OCI-LY7 (cell line): ENCODE measurements around the gene DAB1. TPM values are rescaled to one million over a fixed set of nuclear protein-coding genes. Genes with fewer than 3 reads are reported as not detected.

Experiments
- BruUV-seq: library from RNA; stranded (reverse); fragments of 400-500 nt; replicated peaks from 2 replicates; lab custom pipeline; 2021; lab: Mats Ljungman, UMichigan
- CTCF ChIA-PET: fragments of 300-600 bp; sonication (Branson Sonifier 250); formaldehyde crosslinking; loops from one replicate; lab custom pipeline; 2022; ENCODE audit warnings: antibody characterized with exemption; ENCODE audit not compliant: unreplicated experiment; lab: Charles Lee
- POLR2A ChIA-PET: fragments of 300-600 bp; sonication (Branson Sonifier 250); formaldehyde crosslinking; loops from one replicate; lab custom pipeline; 2022; ENCODE audit warnings: antibody characterized with exemption; lab: Charles Lee
- DNase-seq: peaks from one replicate; pipeline ENCODE4 v3.0.0-alpha.2; 2015; ENCODE audit warnings: low spot score
- H2AFZ ChIP-seq: fragments of 200-600 bp; sonication (generic), shearing (Covaris generic); 2 replicates; pipeline ENCODE4 v1.6.1; 2014; ENCODE audit warnings: mild to moderate bottlenecking, antibody characterized with exemption, low read length, moderate library complexity
- H3K27ac ChIP-seq: fragments of 200-600 bp; sonication (generic); 2 replicates; pipeline ENCODE4 v1.5.1; 2014; ENCODE audit warnings: mixed run types, low read depth, mild to moderate bottlenecking, moderate library complexity, low read length, inconsistent platforms; ENCODE audit not compliant: poor library complexity, severe bottlenecking
- H3K36me3 ChIP-seq: fragments of 200-600 bp; sonication (generic); 2 replicates; pipeline ENCODE4 v1.6.1; 2014; ENCODE audit warnings: mild to moderate bottlenecking, antibody characterized with exemption, low read length, moderate library complexity, mixed read lengths; ENCODE audit not compliant: insufficient read depth
- H3K4me1 ChIP-seq: fragments of 200-600 bp; sonication (generic); 2 replicates; pipeline ENCODE4 v1.5.1; 2014; ENCODE audit warnings: mild to moderate bottlenecking, low read length; ENCODE audit not compliant: insufficient read depth, poor library complexity, severe bottlenecking
- H3K4me2 ChIP-seq: fragments of 200-600 bp; sonication (generic); 2 replicates; pipeline ENCODE4 v1.6.1; 2014; ENCODE audit warnings: mild to moderate bottlenecking, low read length
- H3K4me3 ChIP-seq: fragments of 200-600 bp; sonication (generic); 2 replicates; pipeline ENCODE4 v1.5.1; 2014; ENCODE audit warnings: mild to moderate bottlenecking, low read depth, low read length; ENCODE audit not compliant: poor library complexity, severe bottlenecking
- H3K79me2 ChIP-seq: fragments of 200-600 bp; sonication (generic); 2 replicates; pipeline ENCODE4 v1.6.1; 2016; ENCODE audit warnings: low read depth, mild to moderate bottlenecking, low read length, moderate library complexity, mixed read lengths; ENCODE audit not compliant: insufficient read depth
- H3K9me2 ChIP-seq: fragments of 200-600 bp; sonication (generic); 2 replicates; pipeline ENCODE4 v1.6.1; 2016; ENCODE audit warnings: mild to moderate bottlenecking, low read length, mixed read lengths; ENCODE audit not compliant: insufficient read depth
- H3K9me3 ChIP-seq: fragments of 200-600 bp; sonication (generic); 2 replicates; pipeline ENCODE4 v1.6.1; 2014; ENCODE audit warnings: mild to moderate bottlenecking, mixed run types, low read length, mixed read lengths
- H4K20me1 ChIP-seq: fragments of 200-600 bp; sonication (generic); 2 replicates; pipeline ENCODE4 v1.6.1; 2014; ENCODE audit warnings: mild to moderate bottlenecking, antibody characterized with exemption, low read length, moderate library complexity, mixed read lengths; ENCODE audit not compliant: insufficient read depth
- CTCF ChIP-seq: fragments of 200-600 bp; sonication (generic); conservative IDR thresholded peaks from 2 replicates; pipeline ENCODE4 v1.5.1; 2014; ENCODE audit warnings: mild to moderate bottlenecking, antibody characterized with exemption, low read length, moderate library complexity, mixed read lengths
- EZH2phosphoT487 ChIP-seq: fragments of 200-600 bp; sonication (generic); IDR thresholded peaks from 2 replicates; pipeline ENCODE4 v1.6.1; 2018; ENCODE audit warnings: low read depth, borderline replicate concordance, mild to moderate bottlenecking, mixed run types, antibody characterized with exemption, low read length, moderate library complexity, mixed read lengths
- intact Hi-C: fragments of 100-400 bp; cut with micrococcal nuclease; formaldehyde crosslinking; loops from one replicate; pipeline ENCODE4 v1.10.0; 2022; ENCODE audit not compliant: unreplicated experiment
- total RNA-seq, 2 experiments: library from RNA; depleted of rRNA in 1 of 2; stranded (reverse); fragments of >200 nt in 1 of 2; shearing (Covaris generic) in 1 of 2; gene quantifications; 2 replicates each; pipeline ENCODE4 v1.2.3, GENCODE V29; 2014 to 2022

The DAB1 gene
- total RNA-seq, 2 experiments from 2014 or later = not detected

- Histone ChIP-seq H3K27ac (no peak overlapping the region), H3K9me2 (no peaks in the 10 kb centered on the region), H3K9me3 (no peaks in the 10 kb centered on the region), H3K36me3 (no peaks in the 10 kb centered on the region), H3K79me2 (no peaks in the 10 kb centered on the region), H3K4me3 (no peak overlapping the region), H4K20me1 (no peaks in the 10 kb centered on the region), H3K4me2 (no peak overlapping the region), H2AFZ (no peak overlapping the region), H3K4me1 (no peaks in the 10 kb centered on the region)
- CTCF ChIA-PET = no interaction called here
- POLR2A ChIA-PET = interaction anchor here (0.7 to 1.4 kb wide), 2 partner anchors 11 to 237 kb away, joined by 3 to 5 read pairs; no protein-coding TSS in a partner anchor
- no peak for TF ChIP-seq CTCF
- no peak for TF ChIP-seq EZH2phosphoT487
- no TSS peak for BruUV-seq
- no peak for DNase-seq
- intact Hi-C loops = no loop called here
Observed at GRCh38 chr1:57289781-57290180, 134.1 kb downstream of the DAB1 start.

GRCh38 chr1:57285992-57286391 lies 137.9 kb downstream of the DAB1 start:
- Histone ChIP-seq H3K4me2 (no peak overlapping the region), H2AFZ (no peak overlapping the region), H3K4me3 (no peak overlapping the region), H4K20me1 (no peaks in the 10 kb centered on the region), H3K36me3 (no peaks in the 10 kb centered on the region), H3K9me2 (no peaks in the 10 kb centered on the region), H3K27ac (no peak overlapping the region), H3K9me3 (no peaks in the 10 kb centered on the region), H3K4me1 (no peaks in the 10 kb centered on the region), H3K79me2 (no peaks in the 10 kb centered on the region)
- TF ChIP-seq EZH2phosphoT487 (no peak), CTCF (no peak)
- ChIA-PET CTCF (no interaction called here), POLR2A (no interaction called here)
- no peak for DNase-seq
- intact Hi-C loops = no loop called here
- BruUV-seq = no TSS peak

- H3K79me2 ChIP-seq = no peaks in the 10 kb centered on the region
- intact Hi-C loops = no loop called here
- H3K4me3 ChIP-seq = no peak overlapping the region
- TF ChIP-seq CTCF (no peak), EZH2phosphoT487 (no peak)
- H3K9me3 ChIP-seq = no peaks in the 10 kb centered on the region
- no peak for DNase-seq
- H2AFZ ChIP-seq = no peak overlapping the region
- no peaks in the 10 kb centered on the region for H3K9me2 ChIP-seq
- no peaks in the 10 kb centered on the region for H3K4me1 ChIP-seq
- CTCF ChIA-PET = no interaction called here
- no peaks in the 10 kb centered on the region for H3K36me3 ChIP-seq
- no peak overlapping the region for H3K4me2 ChIP-seq
- H4K20me1 ChIP-seq = no peaks in the 10 kb centered on the region
- no TSS peak for BruUV-seq
- POLR2A ChIA-PET = no interaction called here
- H3K27ac ChIP-seq = no peak overlapping the region
Observed at GRCh38 chr1:57282411-57282810, 141.4 kb downstream of the DAB1 start.
